Dermis microvascular lymphatic vessel endothelial cell (primary cell): ENCODE measurements around the gene C15orf40. TPM values are rescaled to one million over a fixed set of nuclear protein-coding genes. Genes with fewer than 3 reads are reported as not detected.
"Not testable (repeated sequence)": the region's sequence is repeated elsewhere in the genome, so short reads cannot be mapped to it uniquely, and the experiment has no call there.

Experiments used
- DNase-seq, 2 donors: peaks; one replicate each; pipeline versions ENCODE4 v3.0.0 to v3.0.0-alpha.2; 2010; ENCODE audit warnings: low read depth in 2 of 2
- total RNA-seq: library from RNA; depleted of rRNA; stranded (reverse); fragments of >200 nt; gene quantifications from 2 replicates; pipeline ENCODE4 v1.2.1, GENCODE V29; 2014

C15orf40 gene
- 10.1 and 12.6 TPM in 2 replicates for total RNA-seq

DNA sequence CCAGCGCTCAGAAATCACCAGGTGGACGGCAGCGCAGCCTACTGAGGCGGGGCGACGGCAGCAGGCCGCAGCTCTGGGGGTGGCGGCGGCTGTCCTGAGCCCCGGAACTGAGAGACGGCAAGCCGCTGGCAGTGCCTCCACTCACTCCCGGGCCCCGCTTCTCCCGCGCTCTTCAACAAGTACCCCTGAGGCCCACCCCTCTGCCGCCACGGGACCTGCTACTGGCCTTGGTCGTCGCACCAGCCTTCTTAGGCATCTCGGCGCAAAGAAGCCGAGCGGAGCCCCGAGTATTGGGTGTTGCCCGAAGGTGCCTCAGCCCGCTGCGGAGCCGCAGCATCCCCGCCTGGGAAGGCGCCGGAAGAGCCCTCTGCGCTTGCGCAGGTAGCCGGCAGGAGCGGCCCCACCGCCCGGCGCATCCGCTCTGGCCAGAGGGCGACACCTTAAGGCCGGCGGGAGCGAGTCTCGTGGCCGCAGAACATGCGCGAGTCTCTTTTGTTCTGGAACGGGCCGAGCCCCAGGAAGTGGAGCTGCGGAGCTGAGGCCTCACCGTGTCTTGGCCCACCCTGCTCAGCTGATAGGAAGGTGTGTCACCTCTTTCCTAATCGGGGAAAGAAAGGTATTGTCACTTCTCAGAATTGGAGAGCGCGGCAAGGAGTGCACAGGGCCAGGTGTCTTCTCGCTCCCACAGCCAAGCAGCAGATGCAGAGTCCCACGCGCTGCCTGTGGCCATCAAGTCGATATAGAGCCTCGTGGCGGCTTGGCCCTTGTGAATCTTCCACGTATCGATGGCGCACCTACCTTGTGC is at the start of gene C15orf40:
TSS of gene C15orf40 (minus strand) at position 369 of the 805 bp plus-strand sequence. CDS start at position 337, 32 bp downstream.
- peak; percentile 60 to 90 for DNase-seq

DNA sequence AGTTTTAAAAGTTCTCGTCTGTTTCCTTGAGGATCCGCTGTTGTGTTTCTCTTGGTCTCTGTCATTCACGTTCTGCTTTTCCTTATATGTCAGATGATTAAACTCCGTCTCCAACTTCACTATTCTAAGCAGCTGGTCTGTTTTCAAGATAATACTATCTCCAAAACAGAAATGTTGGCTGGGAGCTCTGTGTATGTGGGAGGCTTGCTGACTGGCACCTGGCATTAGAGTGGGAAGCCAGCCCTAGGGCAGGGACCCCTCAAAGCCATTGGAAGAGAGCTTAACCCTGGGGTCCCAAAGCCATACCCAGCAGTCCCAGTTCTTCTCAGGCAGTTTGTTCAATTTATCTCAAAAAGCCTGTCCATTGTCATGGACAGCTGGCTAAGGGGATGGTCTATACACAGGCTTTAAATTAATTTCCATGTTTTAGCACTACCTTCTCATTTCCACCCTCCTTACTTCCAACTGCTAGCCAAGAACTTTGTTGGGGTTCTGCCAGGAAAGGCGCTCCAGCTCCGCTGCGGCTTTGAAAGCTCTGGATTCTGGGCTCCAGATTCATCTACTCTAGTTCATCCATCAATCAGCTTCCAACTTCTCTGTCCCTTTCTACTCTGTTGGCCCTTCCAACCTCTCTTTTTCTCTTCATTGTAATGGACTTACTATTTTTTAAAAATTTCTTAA is 46.4 kb upstream of the C15orf40 start:
- peak in 1 of 2 donors; percentile 17 for DNase-seq

DNA sequence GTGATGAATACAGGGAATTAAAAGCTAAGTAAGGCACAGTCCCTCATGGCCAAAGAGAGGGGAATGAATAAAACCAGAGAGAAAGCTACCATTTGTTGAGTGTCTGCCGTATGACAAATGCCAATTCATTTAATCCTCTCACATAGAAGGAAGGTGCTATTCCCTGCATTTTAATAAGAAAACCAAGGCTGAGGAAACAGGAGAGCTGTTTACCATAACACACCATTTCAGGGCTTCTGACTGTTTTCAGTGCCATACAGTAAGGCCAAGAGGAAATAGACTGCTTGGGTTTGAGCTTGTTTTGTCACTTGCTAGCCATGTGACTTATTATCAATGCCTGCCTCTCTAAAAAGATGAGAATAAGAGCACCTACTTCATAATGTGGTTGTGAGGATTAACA is 45.6 kb upstream of the C15orf40 start:
- DNase-seq: no peak

DNA sequence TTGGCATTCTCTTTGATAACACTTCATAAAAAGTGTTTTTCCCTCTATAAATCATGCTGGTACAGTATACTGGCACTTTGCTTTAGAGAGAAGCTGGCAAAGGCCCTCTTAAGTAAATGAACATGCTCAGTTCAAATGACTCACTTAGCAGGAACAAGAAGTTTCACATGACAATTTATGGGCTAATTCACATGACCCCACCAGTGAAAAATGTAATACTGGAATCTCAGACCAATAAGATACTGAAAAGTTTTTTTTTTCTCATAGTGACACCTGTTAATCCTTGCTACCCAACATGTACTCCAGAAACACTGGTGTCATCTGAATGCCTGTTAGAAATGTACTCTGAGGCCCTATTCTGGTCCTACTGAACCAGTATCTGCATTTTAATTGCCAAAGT is 41.7 kb upstream of the C15orf40 start:
- DNase-seq: peak; percentile 62 to 91

DNA sequence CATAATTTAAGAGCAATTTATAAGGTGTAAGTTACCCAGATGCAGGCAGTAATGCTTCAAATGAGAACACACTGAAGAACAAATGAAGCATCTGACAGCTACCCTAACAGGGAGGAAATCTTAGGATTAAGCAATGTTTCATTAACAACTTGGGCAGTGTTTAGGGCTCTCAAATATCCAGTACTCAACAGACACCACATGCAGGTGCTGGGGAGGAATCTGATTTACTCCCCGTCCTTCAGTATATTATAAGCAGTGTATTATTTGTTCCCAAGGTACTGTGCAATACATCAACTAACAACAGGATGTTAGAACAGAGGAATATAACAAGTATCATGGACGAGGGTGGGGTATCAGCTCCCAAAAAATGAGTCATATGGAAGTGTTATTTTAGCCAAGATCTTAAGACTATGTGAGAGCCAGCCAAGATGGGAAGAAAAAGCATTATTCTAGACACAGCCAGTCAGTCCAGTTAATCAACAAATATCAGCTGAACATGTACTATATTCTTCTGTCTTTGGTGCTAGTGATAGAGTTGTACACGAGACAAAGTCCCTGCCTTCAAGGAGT is 35.2 kb upstream of the C15orf40 start:
- peak in 1 of 2 donors; percentile 61 for DNase-seq

DNA sequence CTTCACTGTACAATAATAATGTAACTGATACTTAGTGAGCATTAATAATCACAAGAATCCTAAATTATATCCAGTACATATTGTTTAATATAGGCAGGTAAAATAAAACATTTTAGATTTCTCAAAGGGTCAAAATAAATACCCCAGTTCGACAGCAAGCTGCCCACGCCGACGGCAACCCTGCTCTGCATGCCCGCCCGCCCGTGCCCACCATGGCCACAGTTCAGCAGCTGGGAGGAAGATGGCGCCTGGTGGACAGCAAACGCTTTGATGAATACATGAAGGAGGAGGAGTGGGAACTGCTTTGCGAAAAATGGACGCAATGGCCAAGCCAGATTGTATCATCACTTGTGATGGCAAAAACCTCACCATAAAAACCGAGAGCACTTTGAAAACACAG is 32.7 kb upstream of the C15orf40 start:
- DNase-seq: no peak

DNA sequence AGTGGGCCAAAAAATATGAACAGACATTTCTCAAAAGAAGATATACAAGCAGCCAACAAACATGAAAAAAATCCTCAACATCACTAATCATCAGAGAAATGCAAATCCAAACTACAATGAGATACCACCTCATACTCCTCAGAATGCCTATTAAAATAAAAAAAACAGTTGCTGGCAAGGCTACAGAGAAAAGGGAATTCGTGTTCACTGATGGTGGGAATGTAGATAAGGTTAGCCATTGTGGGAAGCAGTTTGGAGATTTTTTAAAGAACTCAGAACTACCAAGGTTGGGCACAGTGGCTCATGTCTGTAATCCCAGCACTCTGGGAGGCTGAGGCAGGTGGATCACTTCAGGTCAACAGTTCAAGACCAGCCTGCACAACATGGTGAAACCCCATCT is 27.8 kb upstream of the C15orf40 start:
- no peak for DNase-seq

DNA sequence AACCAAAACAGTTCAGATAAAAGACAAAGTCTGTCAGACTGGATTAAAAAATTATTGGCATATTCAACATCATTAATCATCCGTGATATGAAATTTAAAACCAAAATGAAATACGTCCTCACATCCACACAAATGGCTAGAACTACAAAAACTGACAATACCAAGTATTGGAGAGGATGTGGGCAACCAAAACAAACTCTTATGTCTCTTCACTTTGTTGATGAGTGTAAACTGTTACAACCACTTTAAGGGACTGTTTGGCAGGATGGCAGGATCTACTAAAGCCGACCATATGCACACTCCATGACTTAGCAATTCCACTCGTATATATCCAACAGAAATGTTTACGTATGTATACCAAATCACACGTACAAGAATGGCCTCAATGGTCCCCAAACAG is 24.8 kb upstream of the C15orf40 start:
- DNase-seq: no peak

DNA sequence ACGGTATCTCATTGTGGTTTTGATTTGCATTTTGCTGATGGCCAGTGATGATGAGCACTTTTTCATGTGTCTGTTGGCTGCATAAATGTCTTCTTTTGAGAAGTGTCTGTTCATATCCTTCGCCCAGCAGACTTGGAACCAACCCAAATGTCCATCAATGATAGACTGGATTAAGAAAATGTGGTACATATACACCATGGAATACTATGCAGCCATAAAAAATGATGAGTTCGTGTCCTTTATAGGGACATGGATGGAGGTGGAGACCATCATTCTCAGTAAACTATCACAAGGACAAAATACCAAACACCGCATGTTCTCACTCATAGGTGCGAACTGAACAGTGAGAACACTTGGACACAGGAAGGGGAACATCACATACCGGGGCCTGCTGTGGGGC is 19.8 kb upstream of the C15orf40 start:
- DNase-seq: not testable (repeated sequence)

DNA sequence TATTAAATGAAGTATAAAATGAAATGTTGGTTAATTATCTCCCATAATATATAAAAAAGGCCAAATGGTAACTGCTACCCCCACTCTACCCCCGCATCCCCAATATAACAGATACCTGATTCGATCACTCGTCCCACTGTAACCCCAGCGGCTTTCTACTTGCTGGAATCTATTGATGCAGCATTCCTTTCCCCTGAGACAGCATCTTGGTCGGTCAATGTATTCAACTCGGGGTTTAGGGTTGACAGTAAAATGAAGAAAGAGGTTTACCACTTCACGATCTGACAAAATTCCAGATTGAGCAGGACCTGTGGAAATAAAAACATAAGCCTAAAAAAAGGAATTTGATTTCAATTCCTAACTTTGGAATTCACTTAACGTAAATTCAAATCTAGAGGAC is 18.6 kb upstream of the C15orf40 start:
- no peak for DNase-seq

DNA sequence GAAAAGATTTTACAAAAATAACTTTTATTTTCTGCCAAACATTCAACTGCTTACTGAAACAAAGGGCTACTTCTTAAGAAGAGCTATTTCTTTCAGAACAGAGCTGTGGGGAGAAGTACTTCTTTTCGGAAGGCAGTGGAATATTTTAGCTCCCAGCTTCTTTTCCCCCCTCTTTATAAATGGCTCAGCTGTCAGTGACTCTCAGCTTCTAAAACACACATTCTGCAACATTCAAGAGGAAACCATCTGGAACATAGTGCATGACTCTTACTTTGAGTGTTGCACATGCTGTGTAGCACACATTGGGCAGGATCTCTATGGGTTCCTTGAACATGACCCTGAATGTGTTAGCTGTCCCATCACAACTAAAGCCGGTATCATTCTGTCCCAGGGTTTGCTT is 7.0 kb upstream of the C15orf40 start:
- DNase-seq: peak in 1 of 2 donors; percentile 9

DNA sequence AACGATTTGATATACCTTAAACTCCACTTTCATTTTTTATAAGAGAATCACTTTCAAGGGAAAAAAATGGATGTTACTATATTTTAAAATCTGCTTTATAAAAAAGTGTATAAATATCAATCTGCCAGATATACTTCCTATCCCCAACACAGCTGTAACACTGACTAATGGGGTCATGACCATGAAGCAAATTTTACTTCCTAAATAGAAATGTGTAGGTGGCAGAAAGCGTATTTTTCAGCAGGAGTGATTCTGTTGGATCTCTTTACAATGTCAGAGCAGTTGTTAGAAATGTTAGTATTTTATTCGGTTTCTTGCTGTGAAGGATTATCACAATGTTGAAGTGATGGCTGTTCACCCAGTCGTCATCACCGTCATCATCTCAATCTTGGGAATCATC is 5.5 kb upstream of the C15orf40 start:
- DNase-seq: peak; percentile 43 to 67

DNA sequence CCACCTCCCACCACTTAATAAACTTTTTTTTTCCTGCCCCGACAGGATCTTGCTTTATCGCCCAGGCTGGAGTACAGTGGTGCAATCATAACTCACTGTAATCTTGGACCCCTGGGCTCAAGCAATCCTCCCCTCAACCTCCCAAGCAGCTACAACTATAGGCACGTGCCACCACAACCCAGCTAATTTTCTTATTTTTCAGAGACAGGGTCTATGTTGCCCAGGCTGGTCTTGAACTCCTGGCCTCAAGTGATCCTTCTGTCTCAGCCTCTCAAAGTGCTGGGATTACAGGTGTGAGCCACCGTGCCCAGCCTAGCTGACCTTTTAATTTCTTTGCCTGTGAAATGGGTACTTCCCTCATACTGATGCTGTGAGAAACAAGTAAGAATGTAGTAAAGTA is 3.9 kb upstream of the C15orf40 start:
- DNase-seq: no peak

DNA sequence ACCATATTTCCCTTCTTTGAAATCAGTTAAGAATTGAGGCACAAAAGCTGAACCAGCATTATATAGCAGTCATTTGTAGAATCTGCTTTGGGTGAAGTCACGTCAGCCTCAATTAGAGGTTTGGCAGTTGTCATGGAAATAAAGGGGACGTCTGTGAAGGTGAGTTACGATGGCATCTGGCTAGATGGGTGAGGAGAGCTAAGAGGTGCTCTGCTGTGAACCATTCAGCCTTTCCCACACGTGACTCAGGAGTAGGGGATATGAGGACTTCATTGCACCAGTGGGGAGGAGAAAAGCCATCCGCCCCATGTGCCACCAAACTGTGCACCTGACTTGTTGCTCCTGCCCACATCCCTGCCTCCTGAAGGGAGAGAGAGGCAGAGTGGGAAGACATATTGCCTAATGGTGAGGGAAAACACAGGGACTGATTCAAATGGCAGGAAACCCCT is 2.8 kb upstream of the C15orf40 start:
- DNase-seq: no peak

DNA sequence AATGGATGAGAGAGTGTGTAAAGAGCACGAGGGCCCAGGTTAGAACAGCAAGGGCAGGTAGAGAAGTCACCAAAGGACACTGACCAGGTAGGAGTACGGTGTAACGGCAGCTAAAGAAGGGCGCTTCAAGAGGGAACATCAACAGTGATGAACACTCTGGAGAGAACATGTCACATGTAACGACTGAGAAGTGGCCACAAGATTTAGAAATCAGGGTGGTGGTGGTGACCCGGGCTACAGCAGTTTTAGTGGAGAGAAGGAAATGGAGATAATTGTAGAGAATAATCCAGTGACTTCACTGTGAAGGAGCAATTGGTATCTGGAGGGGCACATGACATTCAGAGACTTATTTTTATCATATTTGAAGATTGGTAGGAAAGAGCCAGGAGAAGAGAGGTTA is 1.2 kb upstream of the C15orf40 start:
- DNase-seq: no peak

DNA sequence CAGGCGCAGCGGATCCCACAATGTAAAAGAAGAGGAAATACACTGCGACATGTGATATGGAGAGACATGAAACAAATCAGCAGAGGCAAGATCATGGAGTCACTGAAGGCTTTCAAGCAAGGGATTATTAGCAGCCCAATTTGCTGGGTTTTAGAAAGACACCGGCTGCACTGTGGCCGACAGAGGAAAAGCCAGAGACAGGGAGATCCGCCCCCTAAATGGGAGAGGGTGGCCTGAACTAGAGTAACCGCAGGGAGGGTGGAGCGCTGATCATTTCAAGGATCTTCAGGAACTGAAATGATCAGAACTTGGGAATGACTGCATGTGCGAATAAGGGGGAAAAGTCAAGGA is 612 bp upstream of the C15orf40 start:
- DNase-seq: no peak

DNA sequence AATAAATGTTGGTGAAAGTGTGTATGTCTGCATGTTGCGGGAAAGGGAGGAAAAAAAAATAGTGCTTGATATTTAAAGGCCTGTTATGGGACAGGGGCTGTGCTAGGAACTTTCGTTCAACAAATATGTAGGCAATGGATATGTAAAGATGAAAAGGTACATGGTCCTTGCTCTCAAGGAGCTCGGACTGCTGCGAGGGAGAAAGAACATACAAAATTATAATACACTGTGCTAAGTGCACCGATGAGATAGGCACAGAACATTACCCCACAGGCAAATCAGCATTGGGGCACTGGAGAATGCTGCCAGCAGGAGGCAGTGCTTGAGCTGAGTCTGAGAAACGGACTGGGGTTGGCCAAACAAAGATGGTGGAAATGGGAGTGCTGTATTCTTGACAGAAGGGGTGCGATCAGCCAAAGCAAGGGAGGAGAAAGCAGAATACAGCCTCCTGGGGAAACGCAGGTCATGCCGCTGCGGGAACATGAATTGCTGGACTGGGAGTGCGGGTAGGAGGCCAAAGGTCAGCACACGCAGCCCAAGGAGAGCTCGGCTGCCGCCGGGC is 649 bp downstream of the C15orf40 start:
- peak; percentile 75 to 85 for DNase-seq

DNA sequence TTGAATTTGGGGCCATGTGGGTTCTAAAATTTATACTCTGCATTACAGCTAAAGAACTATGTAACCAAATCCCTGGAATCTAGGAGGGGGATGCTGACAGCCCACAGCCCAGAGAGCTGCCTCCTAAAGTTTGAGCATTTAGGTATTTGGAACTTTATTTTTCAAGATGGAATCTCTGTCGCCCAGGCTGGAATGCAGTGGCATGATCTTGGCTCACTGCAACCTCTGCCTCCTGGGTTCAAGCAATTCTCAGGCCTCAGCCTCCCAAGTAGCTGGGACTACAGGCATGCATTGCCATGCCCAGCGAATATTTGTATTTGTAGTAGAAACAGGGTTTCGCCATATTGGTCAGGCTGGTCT is 10.8 kb downstream of the C15orf40 start:
- not testable (repeated sequence) for DNase-seq

DNA sequence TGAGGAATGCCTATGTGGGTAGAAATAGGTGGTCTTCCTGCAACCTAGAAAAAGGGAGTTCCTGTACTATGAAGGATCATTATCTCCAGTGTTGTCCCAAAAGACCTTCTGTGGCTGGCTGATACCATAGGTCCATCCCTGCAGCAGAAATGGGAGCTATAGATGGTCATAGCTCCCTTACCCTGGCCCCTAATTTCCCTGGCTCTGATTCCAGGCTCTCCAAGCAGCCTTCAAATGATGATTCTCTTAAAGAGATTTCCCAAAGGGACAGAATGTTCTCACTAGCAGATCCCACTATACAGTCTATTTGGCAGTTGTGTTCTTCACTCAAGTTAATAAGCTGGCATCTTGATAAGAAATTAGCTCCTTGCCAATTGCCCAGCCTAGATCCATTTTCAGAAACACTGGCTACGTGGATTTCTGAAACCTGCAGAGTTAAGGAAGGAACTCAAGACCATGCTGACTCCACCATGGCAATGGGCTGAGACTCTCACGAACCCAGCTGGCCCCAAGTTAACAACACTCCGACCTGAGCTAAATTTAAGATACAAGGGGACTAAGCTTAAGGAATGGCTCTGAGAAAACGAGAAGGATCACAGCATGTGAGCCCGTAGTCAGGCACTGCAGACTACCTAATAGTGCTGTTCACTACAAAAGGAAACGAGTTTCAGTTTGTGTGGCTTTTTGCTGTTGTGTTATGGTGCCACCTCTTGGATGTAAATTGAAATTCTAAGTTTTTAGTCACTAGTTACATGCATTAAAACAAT is 11.4 kb downstream of the C15orf40 start:
- DNase-seq: peak; percentile 60 to 66

DNA sequence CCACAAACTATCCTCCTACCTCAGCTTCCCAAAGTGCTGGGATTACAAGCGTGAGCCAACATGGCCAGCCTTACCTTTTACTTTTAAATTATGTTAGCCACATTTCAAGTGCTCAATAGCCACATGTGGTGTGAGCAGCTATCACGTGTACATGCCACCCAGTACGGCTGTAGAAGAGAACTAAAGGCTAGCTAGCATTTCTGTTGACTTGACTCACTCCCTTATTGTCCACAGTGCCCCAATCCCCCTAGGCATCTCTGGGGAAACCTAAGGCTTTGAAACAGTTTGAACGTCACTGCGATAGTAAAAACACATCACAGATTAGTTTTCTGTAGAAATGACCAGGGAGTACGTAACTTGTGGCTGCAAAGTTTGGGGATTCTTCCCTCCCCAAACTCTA is 12.0 kb downstream of the C15orf40 start:
- DNase-seq: no peak

DNA sequence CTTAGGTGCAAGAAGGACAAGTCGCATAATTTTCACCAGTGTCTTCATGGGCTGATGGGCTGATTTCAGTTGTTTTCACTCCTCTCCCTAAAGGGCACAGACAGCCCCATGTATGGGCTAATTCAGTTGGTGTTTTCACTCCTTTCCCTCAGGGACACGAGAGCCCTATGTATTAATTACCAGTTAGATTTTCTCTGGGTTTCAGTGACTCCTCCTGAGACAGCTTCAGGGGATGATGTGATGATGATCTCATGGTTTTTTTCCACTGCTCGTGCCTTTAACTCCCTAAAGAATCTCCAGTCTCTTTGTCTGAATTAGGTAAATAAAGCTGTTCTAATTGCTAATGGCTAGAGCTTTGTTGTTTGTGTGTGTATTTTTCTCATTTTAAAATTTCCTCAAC is 15.5 kb downstream of the C15orf40 start:
- no peak for DNase-seq

DNA sequence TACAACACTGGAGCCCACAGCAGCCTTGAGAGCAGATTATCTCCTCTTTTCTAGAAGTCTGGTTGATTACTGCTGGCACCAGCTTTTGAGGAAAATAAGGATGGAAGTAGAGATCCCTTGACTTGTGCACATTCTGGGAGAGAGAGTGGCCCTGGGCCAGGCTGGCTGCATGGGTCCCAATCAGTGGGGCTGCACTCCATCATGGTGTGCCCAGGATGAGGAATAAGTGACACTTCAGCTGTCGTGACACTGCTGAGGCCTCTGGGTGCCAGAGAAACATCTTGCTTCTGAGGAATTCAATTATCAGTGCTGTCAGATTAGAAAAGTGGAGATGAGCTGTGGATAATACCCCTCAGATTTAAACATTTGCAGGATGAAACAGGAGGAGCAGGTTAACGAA is 16.4 kb downstream of the C15orf40 start:
- no peak for DNase-seq
